ENCODE data around the gene CACNB4.

DNA sequence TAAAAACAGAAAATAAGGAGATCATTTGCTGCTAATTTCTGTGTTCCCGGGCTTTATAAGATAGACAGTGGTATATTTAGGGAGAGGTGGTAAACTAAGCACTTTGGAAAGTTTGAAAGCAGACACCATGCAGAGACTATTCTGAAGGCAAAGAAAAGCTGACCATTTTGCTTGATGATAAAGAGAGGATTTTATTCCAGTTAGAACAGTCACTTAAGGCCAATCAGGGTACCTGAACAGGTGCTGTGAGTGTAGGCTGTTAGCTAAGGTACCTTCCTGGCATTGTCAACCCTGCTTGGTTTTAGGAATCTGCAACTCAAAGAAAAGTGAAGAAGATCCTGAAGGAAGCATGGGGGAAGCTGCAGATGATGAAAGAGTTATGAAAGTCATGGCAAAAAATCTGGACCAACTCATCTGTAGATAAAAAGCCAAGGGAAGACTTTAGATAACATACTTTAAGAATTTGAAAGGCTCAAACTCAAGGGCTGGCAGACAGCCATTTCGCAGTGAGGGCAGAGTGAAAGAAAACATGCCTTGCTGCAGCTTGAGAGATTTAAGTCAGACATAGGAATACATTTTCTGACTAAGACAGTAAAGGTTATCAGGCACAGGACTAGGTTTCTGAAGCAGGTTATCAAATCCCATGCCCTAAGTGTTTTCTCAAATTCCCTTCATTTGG, 190.5 kb downstream of the CACNB4 start:
- TF ChIP-seq, protein P1, sequence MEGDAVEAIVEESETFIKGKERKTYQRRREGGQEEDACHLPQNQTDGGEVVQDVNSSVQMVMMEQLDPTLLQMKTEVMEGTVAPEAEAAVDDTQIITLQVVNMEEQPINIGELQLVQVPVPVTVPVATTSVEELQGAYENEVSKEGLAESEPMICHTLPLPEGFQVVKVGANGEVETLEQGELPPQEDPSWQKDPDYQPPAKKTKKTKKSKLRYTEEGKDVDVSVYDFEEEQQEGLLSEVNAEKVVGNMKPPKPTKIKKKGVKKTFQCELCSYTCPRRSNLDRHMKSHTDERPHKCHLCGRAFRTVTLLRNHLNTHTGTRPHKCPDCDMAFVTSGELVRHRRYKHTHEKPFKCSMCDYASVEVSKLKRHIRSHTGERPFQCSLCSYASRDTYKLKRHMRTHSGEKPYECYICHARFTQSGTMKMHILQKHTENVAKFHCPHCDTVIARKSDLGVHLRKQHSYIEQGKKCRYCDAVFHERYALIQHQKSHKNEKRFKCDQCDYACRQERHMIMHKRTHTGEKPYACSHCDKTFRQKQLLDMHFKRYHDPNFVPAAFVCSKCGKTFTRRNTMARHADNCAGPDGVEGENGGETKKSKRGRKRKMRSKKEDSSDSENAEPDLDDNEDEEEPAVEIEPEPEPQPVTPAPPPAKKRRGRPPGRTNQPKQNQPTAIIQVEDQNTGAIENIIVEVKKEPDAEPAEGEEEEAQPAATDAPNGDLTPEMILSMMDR (conservative IDR thresholded peaks at IDR 0.05; ENCODE audit: low read length): no peak
- TF ChIP-seq EZH2phosphoT487 (IDR thresholded peaks at IDR 0.05; ENCODE audit: borderline replicate concordance): no peak

All from Loucy (cell line).